ENCODE data around the gene EFHC1.
"Not testable (repeated sequence)": the region's sequence is repeated elsewhere in the genome, so short reads cannot be mapped to it uniquely, and the experiment has no call there.

EFHC1 gene

GRCh38 chr6:52461194-52461593, 41.1 kb downstream of the EFHC1 start:
- not testable (repeated sequence) for DNase-seq

DNA sequence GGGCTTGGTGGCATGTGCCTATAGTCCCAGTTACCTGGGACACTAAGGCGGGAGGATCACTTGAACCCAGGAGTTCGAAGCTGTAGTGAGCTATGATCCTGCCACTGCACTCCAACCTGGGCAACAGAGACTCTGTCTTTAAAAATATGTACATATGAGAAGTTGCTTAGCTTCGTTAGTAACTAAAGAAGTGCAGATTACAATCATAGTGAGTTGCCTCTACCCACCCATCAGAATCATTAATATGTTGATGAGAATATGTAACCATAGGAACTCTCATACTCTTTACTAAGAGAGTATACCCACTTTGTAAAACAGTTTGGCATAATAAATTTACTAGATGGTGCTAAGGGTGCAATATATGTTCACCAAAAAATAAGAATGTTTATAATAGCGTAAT, 54.0 kb downstream of the EFHC1 start:
- DNase-seq = no peak

DNA sequence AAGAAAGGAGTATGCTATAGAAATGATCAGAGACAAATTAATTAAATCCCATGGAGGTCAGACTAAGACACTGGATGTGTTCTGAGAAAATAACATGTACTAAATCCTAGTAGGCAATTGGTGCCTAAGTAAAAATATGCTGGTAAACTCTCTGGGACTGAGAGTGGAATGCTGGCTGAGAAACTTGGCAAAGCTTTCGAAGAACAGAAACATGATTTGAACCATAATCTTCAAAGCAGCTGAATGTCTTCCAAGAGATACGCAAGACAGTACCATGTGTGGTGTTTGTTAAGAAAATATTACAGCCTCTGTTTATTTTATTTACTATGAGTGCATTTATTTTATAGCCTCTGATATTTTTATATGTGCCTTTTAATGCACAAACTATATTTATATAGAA, 55.2 kb downstream of the EFHC1 start:
- no peak for DNase-seq

DNA sequence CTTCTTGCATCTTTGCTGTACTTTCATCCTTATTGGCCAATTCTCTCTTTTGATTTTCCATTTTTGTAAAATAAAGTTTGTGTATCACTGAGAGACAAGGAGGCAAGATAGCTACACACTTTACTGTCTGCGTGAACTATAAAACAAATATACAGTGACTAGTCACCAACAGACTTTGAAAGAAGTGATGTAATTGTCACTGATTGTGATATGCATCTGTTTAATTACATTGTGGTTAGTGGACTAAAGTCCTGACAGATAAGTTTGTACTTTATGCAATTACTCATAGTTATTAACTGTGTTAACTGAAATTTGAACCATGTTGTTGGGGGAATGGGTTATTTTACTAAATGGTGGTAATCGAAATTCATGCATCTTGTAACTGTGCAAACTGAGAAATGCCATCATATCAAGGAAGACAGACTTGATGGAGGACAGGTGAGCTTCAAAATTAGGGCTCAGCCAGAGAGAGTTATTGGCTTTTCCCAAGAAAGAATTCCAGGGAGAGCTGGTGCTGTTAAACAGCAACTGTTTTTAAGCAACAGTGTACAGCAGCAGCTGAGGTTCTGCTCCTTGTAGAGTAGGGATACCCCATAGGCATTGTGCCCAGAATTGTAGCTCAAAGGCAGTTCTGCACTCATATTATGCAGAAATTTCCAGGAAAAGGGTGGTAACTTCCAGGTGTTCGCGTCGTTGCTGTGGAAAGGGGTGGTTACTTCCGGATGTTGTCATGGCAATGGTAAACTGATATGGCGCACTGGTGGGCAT, 62.9 kb downstream of the EFHC1 start:
- DNase-seq = no peak

- no peak for DNase-seq
These were observed 63.5 kb downstream of the EFHC1 start for GRCh38 chr6:52483671-52484003.

DNA sequence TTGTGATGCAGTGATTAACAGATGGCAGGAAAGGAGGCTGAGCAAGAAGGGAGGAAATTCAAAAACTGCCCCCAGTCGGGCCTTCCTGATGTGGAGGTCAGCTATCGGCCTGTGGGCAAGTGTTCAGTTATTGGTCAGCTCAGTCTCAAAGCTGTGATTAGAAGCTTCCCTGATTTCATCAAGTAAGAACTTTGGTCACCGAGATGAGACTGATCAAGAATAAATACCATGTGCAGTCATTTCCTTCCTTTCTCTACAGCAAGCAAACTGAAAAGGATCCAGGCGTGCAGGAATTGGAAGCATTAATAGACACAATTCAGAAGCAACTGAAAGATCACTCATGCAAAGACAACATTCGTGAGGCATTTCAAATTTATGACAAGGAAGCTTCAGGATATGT, 69.7 kb downstream of the EFHC1 start:
- no peak for DNase-seq

DNA sequence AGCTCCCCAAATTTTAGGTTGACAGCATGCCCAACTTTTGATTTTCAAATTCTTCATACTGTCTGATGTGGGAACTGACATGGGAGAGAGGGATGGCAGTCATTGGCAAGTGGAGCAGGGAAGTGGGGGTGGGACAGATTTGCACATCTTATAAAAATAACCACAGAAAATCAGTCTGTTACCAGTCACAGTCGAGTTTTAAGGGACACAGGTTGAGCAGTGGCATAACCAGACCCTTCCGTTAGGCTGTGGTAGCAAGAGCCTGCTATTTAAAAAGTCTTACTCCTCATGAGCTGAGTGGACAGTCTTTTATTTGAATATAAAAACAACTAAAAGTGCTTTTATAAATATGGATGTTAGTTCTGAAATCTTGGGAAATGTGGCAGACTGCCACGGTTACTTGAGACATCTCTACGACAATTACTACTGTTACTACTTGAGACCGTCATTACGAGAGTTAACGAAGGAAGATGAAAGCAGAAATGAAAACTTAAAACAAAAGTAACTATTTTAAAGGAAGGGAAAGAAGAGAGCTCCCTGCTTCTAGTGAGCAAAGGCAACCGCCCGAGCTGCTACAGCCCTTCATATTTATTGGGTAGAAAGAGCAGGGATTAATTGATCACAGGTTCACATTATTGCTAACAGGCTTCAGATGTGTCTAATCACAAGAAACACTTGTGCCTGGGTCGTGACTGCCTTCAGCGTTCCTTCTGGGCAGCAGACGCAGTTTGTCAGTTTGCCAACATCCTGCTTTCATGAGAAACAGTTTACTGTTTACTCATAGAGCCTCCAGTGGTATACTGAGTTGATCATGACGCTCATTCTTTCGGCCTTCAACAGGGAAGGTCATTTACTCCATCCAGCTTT, 71.3 kb downstream of the EFHC1 start:
- no peak for DNase-seq

GRCh38 chr6:52493669-52494068, 73.5 kb downstream of the EFHC1 start:
- DNase-seq = no peak

DNA sequence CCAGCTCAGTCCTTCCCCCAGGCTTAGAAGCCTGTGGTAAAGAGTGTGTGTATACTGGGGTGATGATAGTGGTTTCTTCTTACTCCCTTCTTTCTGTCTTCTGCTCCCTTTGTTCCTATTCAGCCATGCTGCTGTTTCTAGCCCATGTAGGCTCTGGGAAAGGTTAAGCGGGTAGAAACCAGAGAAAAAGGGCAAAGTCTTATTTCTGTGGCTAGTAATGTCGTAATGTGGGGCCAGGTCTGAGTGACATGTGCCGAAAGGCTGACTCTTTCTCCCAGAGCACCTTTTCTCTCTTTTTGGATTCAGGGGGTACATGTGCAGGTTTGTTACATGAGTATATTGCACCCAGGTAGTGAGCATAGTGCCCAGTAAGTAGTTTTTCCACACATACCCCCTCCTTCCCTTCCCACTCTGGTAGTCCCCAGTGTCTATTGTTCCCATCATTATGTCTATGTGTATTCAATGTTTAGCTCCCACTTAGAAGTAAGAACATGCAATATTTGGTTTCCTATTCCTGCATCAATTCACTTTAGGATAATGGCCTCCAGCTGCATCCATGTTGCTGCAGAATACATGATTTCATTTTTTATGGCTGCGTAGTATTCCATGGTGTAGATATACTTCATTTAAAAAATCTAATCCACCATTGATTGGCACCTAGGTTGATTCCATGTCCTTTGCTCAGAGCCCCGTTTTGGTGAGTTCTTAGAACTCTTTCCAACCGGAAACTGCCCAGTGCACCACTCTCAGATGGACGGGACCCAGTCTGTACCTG, 74.3 kb downstream of the EFHC1 start:
- DNase-seq = no peak

DNA sequence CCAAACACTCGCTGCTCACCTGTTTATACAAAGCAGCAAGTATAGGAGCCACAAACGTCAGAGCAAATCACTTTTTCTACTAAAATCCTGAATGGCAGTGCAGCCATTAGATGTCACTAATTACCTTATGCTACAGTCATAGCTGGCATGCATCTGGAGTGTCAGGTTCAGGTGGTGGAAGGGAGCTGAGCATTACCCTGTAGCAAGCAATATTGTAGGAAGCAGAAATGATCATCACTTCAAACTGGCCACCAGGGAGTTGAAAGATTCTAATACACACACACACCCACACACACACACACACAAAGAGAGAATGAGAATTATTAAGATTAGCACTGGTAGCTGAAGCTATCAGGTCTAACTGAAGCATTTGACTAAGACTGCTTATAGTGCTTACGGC, 75.8 kb downstream of the EFHC1 start:
- DNase-seq = no peak

DNA sequence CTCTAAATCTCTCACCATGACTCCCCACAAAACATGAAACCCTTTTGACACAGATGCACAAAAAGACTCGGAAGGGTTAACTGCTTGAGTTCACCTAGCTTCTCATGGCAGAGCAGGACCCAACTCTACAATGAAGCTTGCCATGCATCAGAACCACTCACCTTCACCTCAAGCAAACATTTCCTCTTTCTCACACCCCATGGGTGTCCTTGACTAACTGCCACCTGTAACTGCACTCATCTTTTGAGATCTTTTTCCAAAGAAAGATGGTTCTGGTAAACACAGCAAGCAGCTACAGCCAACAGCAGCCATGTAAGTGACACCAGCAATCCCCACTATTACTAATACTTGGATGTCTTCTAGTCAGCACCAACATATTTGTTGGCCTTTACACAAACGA, 76.5 kb downstream of the EFHC1 start:
- DNase-seq = no peak

- no peak for DNase-seq
These were observed 77.7 kb downstream of the EFHC1 start for GRCh38 chr6:52497652-52498408.

DNA sequence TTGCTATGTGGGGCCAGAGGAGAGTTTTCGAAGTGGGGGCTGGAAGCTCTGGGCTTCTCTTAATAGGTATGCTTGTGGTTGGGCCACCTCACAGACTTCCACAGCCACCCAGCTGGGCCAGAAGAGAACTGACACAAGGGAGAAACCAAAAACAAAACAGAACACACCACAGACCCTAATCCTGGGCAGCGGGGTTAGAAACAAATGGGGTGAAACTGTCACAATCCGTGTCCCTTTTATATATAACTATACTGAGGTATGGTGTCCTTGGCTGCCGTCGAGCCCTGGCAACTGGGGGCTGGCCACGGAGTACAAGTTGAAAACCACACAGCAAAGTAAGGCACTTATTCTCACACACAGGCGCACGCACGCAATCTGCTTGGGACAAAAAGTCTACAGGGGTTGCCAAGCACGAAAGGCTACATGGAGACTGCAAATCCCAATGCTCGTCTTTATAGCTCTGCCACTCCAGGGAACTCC, 78.4 kb downstream of the EFHC1 start:
- DNase-seq = no peak

- no peak for DNase-seq
These were observed 78.9 kb downstream of the EFHC1 start for GRCh38 chr6:52499026-52499425.

DNA sequence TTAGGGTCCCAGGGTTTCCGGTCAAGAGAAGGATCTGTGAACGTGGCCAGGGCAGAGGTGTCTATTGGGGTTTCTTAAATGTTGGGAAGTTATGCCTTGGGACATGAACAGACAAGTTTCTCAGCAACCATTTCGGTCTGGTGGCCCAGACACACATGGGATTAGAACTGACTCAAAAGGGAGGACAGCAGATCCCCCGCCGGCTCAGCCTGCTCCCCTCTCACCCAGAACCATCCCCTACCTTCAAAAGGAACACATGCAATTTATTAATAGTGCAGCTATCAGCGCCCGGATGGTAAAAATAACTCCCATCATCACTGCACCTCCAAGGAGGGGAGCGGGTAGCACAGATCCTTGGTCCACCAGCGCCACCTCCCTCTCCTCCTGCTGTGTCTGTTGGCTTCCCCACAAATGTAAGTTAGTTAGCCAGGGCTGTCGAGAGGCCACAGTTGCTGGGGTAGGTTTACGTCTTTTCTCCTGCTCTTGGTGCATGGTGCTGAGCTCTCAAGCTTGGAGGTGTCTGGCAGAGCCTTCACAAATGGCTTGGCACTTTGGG, 79.6 kb downstream of the EFHC1 start:
- no peak for DNase-seq

GRCh38 chr6:52500238-52501129, 80.3 kb downstream of the EFHC1 start:
- no peak for DNase-seq

DNA sequence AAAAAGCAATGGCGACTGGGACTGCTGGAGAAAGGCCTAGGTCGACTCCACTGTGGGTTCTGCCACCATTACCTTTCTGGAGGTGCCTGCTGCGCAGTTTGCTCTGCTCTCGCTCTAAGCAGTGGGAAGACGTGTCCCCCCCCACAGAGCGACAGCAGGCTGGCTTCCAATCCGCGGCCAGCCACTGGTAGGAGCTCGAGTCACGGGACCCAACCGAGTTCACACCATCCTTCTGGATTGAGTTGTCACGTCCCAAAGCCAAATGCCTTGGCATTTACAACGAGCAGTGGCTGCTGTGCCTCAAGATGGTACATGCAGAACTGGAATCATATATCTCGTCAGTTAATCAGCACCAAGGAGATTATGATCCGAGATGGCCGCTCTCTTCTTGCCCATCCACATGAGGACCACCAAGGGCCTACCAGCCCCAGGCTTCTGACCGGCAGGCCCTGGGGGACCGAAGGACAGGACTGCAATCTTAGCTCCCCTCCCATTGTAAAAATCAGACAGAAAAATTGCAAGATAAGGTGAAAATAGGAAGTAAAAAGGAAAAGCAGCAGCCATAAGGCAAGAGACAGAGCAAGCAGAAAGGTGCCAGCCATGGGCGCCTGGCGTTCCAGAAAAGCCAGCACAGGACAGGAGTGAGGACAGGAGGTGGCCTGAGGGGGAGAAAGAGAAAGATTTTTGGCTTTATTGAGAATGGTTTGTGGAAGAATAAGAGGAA, 82.3 kb downstream of the EFHC1 start:
- DNase-seq = no peak

- no peak for DNase-seq
These were observed 83.2 kb downstream of the EFHC1 start for GRCh38 chr6:52503323-52503747.

DNA sequence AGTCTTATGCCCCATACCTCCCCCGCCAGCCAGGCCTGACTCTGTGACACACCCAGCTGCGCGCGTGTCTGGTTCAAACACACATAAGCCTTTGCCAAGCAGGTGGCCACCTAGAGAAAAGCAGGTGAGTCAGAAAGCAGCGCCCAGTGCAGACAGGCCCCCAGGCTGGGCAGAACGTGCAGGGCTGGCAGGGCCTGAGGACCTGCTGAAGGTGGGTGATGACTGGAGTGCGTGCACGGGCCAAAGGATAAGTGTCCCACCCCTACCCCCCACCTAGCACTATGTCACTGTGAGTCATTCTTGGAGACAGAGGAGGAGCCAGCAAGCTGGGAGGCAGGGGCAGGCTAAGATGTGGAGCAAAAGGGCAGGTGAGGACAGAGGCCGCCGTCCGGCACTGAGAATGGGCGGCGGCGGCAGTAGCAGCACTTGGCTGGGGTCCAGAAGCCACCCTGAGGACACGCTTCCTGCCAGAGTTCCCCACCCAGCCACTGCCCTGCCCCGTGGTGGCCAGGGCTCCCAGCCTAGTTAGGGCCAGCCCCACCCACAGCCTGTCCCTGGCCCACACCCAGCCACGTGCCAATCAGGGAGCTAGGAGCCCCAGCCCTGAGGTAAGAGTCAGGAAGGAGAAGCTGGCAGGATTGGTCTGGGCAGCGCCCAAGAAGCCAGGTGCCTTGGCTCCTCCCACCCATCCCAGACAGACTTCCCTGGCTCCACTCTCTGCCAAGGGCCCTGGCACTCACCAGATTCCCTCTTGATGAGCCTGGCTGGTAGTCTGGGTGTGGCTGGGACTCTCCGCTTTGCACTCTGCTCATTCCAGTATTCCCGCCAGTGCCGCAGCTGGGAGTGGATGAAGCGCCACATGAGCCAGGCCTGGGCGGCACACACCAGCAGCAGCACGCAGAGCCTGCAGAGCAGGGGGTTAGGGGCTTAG, 84.0 kb downstream of the EFHC1 start:
- no peak for DNase-seq

GRCh38 chr6:52504782-52505136, 84.6 kb downstream of the EFHC1 start:
- no peak for DNase-seq
